NCI-H526 (cell line): ENCODE measurements around the gene MEF2C.

Experiments used
- DNase-seq, 2 experiments: peaks; one replicate each; lab custom pipeline; 2025; lab: John Stamatoyannopoulos, UW

Gene MEF2C

GRCh38 chr5:88673253-88674105, 209.5 kb downstream of the MEF2C start:
- DNase-seq, result peak in 1 of 2 experiments; percentile 48

GRCh38 chr5:88672644-88673252, 210.2 kb downstream of the MEF2C start:
- peak; percentile 38 to 72 for DNase-seq

- DNase-seq, result peak; percentile 71 to 75
Measured at GRCh38 chr5:88671505-88672499, 211.2 kb downstream of the MEF2C start.

GRCh38 chr5:88671106-88671504, 211.9 kb downstream of the MEF2C start:
- peak; percentile 63 to 65 for DNase-seq

- DNase-seq, result peak in 1 of 2 experiments; percentile 17
Measured at GRCh38 chr5:88670461-88670860, 212.5 kb downstream of the MEF2C start.

- DNase-seq, result no peak
Measured at GRCh38 chr5:88669371-88670050, 213.5 kb downstream of the MEF2C start.

GRCh38 chr5:88667496-88668201, 215.3 kb downstream of the MEF2C start:
- peak; percentile 38 to 58 for DNase-seq
